Loucy (cell line): ENCODE results near the gene SMYD1.

ENCODE experiments used
- H2AFZ ChIP-seq: fragments of 200-600 bp; sonication (generic); 2 replicates; pipeline ENCODE4 v1.6.0; 2016; ENCODE audit warnings: antibody characterized with exemption, mild to moderate bottlenecking, low read length, moderate library complexity
- H3F3A ChIP-seq: fragments of 200-600 bp; 2 replicates; pipeline ENCODE4 v1.6.0; 2016; ENCODE audit warnings: antibody characterized with exemption, low read depth, mild to moderate bottlenecking
- H3K27me3 ChIP-seq: fragments of 200-600 bp; sonication (generic); 2 replicates; pipeline ENCODE4 v1.6.1; 2014; ENCODE audit warnings: low read length, mild to moderate bottlenecking; ENCODE audit not compliant: insufficient read depth, poor library complexity, severe bottlenecking
- H3K36me3 ChIP-seq: fragments of 200-600 bp; sonication (generic); 2 replicates; pipeline ENCODE4 v1.6.1; 2016; ENCODE audit warnings: low read length; ENCODE audit not compliant: insufficient read depth
- H3K4me1 ChIP-seq: fragments of 200-600 bp; sonication (generic); 2 replicates; pipeline ENCODE4 v1.5.1; 2014; ENCODE audit warnings: low read length, mild to moderate bottlenecking; ENCODE audit not compliant: insufficient read depth, poor library complexity, severe bottlenecking
- H3K4me2 ChIP-seq: fragments of 200-600 bp; sonication (generic); 2 replicates; pipeline ENCODE4 v1.6.0; 2014; ENCODE audit warnings: antibody characterized with exemption, low read length, low read depth, mild to moderate bottlenecking; ENCODE audit not compliant: poor library complexity, severe bottlenecking
- H3K4me3 ChIP-seq: fragments of 200-600 bp; sonication (generic); 2 replicates; pipeline ENCODE4 v1.5.1; 2014; ENCODE audit warnings: low read length, mild to moderate bottlenecking, mixed read lengths; ENCODE audit not compliant: poor library complexity, severe bottlenecking
- H3K79me2 ChIP-seq: fragments of 200-600 bp; sonication (generic); 2 replicates; pipeline ENCODE4 v1.6.1; 2014; ENCODE audit warnings: low read length; ENCODE audit not compliant: insufficient read depth
- H3K9ac ChIP-seq: fragments of 200-600 bp; sonication (generic); 2 replicates; pipeline ENCODE4 v1.6.0; 2014; ENCODE audit warnings: mild to moderate bottlenecking, low read depth, low read length, moderate library complexity; ENCODE audit not compliant: poor library complexity, severe bottlenecking
- H3K9me2 ChIP-seq: fragments of 200-600 bp; sonication (generic); replicated peaks from 2 replicates; pipeline ENCODE4 v1.6.1; 2016; ENCODE audit warnings: low read depth, low read length, mixed read lengths
- H3K9me3 ChIP-seq: fragments of 200-600 bp; sonication (generic); 2 replicates; pipeline ENCODE4 v1.6.1; 2014; ENCODE audit warnings: mild to moderate bottlenecking, antibody characterized with exemption, low read length, low read depth; ENCODE audit not compliant: insufficient read depth
- H4K20me1 ChIP-seq: fragments of 200-600 bp; sonication (generic); 2 replicates; pipeline ENCODE4 v1.6.0; 2014; ENCODE audit warnings: antibody characterized with exemption, low read length, mild to moderate bottlenecking; ENCODE audit not compliant: insufficient read depth, poor library complexity, severe bottlenecking
- CTCF ChIP-seq: fragments of 200-600 bp; sonication (generic); conservative IDR thresholded peaks from 2 replicates; pipeline ENCODE4 v1.5.1; 2014; ENCODE audit warnings: mild to moderate bottlenecking, antibody characterized with exemption, low read length
- EZH2phosphoT487 ChIP-seq: fragments of 200-600 bp; IDR thresholded peaks from 2 replicates; pipeline ENCODE4 v1.6.1; 2018; ENCODE audit warnings: antibody characterized with exemption, mild to moderate bottlenecking, moderate library complexity, borderline replicate concordance

Gene SMYD1

GRCh38 chr2:88125344-88125923, 57.8 kb downstream of the SMYD1 start:
- H3K9me2 ChIP-seq: no peaks in the 10 kb centered on the region
- no peaks in the 10 kb centered on the region for H3K79me2 ChIP-seq
- H3F3A ChIP-seq: no peaks in the 10 kb centered on the region
- H3K9me3 ChIP-seq: no peaks in the 10 kb centered on the region
- no peaks in the 10 kb centered on the region for H3K36me3 ChIP-seq
- no peaks in the 10 kb centered on the region for H3K27me3 ChIP-seq
- no peak overlapping the region for H3K4me3 ChIP-seq
- no peak overlapping the region for H2AFZ ChIP-seq
- H4K20me1 ChIP-seq: no peaks in the 10 kb centered on the region
- TF ChIP-seq CTCF: no peak
- no peak for TF ChIP-seq EZH2phosphoT487
- no peaks in the 10 kb centered on the region for H3K4me1 ChIP-seq
- no peak overlapping the region for H3K9ac ChIP-seq
- H3K4me2 ChIP-seq: no peak overlapping the region

DNA sequence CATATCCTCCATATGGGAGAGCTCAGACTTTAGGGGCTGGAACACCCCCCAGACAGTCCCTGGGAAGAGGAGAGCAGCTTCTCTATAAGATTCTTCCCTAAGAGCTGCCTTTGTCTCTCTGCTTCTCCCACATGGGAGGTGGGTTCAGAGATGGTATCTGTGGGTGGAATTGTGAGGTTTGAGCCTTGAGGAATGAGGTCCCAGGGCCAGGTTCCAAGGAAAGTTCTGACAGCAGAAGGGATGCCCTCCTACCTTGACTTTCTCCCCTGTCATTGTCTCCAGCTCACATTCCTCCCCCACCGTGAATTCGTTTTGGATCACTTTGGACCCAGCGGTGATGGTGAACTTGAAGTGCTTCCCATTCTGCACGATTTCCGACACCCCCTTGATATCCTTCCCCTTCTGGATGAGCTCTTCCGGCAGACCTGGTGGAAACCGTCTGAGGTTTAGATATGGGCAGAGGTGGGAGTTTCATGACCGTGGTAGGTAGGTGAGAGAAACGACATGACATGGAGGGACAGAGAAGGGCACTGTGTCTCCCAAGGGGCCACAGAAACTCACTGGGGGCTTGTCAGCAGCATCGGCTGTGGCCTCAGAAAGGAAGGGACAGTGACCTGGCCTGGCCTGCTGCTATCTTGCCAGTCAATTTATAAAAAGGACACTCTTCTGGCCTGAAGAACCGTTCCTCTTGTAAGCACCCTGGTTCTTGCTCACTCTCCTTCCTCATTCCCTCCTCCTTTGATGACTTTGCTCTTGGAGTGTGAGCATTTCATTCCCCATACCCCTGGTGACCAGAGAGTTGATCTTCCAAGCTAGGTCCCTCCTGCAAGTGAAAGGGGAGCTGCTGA, 58.5 kb downstream of the SMYD1 start:
- Histone ChIP-seq H2AFZ (no peak overlapping the region), H3K27me3 (no peaks in the 10 kb centered on the region), H3K9me2 (no peaks in the 10 kb centered on the region), H3K4me2 (no peak overlapping the region), H3K79me2 (no peaks in the 10 kb centered on the region), H3K36me3 (no peaks in the 10 kb centered on the region), H3K9me3 (no peaks in the 10 kb centered on the region), H3K9ac (no peak overlapping the region), H3K4me1 (no peaks in the 10 kb centered on the region), H3K4me3 (no peak overlapping the region), H4K20me1 (no peaks in the 10 kb centered on the region), H3F3A (no peaks in the 10 kb centered on the region)
- TF ChIP-seq CTCF: no peak
- TF ChIP-seq EZH2phosphoT487: no peak

DNA sequence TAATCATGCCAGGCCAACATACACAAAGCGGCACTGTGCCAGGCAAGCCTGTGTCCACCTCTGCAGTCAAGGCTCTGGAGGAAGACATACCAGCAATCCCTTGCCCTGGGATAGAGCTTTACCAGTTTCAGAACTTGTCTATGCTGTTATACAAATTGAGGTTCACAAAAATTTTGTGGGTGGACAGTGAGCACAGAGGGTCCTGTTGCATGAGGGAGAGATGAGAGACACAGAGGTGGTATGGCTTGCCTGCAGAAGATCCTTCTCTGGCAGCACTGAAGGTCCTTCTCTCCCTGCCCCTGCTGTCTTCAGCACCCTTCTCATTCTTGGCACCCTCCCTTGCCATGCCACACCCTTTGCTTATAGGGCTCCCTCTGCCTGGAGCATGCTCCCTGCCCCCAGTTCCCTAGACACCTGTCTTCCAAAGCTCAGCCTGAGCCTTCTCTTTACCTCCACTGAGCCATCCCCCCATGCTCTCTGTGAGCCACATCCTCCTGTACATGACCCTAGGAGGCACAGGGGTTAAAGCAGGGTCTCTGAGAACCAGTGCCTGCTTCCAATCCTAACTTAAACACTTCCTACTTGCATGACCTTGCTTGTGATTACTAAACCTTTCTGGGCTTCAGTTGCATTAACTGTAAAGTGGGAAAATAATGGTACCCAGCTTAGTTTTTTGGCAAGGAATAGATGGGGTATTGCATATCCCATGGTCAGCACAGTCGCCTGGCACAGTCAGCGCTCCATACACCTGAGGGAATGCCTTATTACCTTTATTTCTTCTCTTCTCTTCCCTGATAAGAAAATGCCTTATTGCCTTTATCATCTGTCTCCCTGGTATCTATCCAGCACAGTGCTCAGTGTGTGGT, 59.4 kb downstream of the SMYD1 start:
- no peak for TF ChIP-seq EZH2phosphoT487
- TF ChIP-seq CTCF: no peak
- H3K36me3 ChIP-seq: no peaks in the 10 kb centered on the region
- no peaks in the 10 kb centered on the region for H3K4me1 ChIP-seq
- H4K20me1 ChIP-seq: no peaks in the 10 kb centered on the region
- no peaks in the 10 kb centered on the region for H3K27me3 ChIP-seq
- H3K9me3 ChIP-seq: no peaks in the 10 kb centered on the region
- no peak overlapping the region for H2AFZ ChIP-seq
- H3K79me2 ChIP-seq: no peaks in the 10 kb centered on the region
- no peak overlapping the region for H3K4me3 ChIP-seq
- no peaks in the 10 kb centered on the region for H3K9me2 ChIP-seq
- H3K9ac ChIP-seq: no peak overlapping the region
- no peaks in the 10 kb centered on the region for H3F3A ChIP-seq
- no peak overlapping the region for H3K4me2 ChIP-seq
